ENCODE measurements around the gene SMIM30. TPM values are rescaled to one million over a fixed set of nuclear protein-coding genes. Genes with fewer than 3 reads are reported as not detected.

The SMIM30 gene
- 51.3 and 59.3 TPM in 2 replicates for total RNA-seq

GRCh38 chr7:113118074-113118959 is at the start of gene SMIM30:
SMIM30 (minus strand) TSS chr7:113118554; CDS start chr7:113117578, 976 bp downstream.

GRCh38 chr7:113086431-113086888 is 31.9 kb downstream of the SMIM30 start, which contains the start of gene GPR85:
GPR85 (minus strand) TSS chr7:113086827; CDS start chr7:113084721, 2,106 bp downstream.

Other genes starting within 250 kb of the SMIM30 start
- 0.98 and 2.8 TPM in 2 replicates for gene GPR85, start 31.7 kb downstream of the SMIM30 start, total RNA-seq

Measured in vein endothelial cell (primary cell).